Heart left ventricle (tissue), 13 donors: ENCODE measurements around the gene UGT1A10.

Source experiments
- POLR2A ChIP-seq, 2 donors: fragments of 450-650 bp; IDR thresholded peaks; one replicate each; pipeline ENCODE4 v1.6.1; 2017; ENCODE audit warnings: antibody characterized with exemption in 2 of 2, mild to moderate bottlenecking in 2 of 2, moderate library complexity in 2 of 2
- TF ChIP-seq, protein P1 (sequence below), 12 donors: fragments of 200-600 bp; sonication (generic) in 4 of 12; IDR thresholded peaks; one replicate each; pipeline versions ENCODE4 v1.5.0 to v1.8.0; 2018 to 2022; ENCODE audit warnings: antibody characterized with exemption in 12 of 12, mild to moderate bottlenecking in 5 of 12
- donor health status: ischemic (EF 13 %, LVEDD 7.1; RV severe dilation, severe dysfunction).
- donor health status: DM: no; HTN: yes; CAD: no.
- donor health status: DM: no; HTN: no; CAD: no.
- donor health status: ischemic (EF 25% LVEDD 6.9; RV normal size, moderate dysfunction).
- donor health status: ischemic (EF 25% LVEDD 5.7; RV mildly dilated, moderate dysfunction).
- donor health status: ischemic (EF 35%, LVEDD 5.7; RV mildly dilated, moderate dysfunction).
- donor health status: nonischemic (EF 11% LVEDD 7.7; RV severe dilation, severe dysfunction).
- donor health status: DM: yes; HTN: yes; CAD: no.
- donor health status: PGD.
- donor health status: ischemic (EF 29% LVEDD 5.4; RV normal size, mild dysfunction).
- donor health status: nonischemic (EF 23%, LVEDD 6.1; RV moderate dilation, normal function).

DNA sequence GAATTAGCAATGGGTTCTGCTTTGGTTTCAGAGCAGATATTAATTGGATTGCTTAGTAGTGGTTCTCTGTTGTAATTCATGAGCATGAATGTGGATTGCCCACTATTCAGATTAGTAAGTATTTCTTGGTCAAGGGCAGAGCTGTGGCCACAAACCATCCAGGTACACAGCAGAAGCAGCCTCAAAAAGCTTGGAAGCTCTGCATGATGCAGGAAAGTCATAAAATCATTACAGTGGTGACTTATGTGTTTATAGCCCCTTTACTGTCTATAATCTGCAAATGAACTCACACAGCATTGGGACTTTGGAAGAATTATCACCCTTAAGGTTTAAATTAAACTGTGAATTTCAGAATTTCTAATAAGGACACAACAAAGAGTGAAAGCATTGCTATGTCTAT is 121.9 kb downstream of the UGT1A10 start:
- TF ChIP-seq, protein P1, sequence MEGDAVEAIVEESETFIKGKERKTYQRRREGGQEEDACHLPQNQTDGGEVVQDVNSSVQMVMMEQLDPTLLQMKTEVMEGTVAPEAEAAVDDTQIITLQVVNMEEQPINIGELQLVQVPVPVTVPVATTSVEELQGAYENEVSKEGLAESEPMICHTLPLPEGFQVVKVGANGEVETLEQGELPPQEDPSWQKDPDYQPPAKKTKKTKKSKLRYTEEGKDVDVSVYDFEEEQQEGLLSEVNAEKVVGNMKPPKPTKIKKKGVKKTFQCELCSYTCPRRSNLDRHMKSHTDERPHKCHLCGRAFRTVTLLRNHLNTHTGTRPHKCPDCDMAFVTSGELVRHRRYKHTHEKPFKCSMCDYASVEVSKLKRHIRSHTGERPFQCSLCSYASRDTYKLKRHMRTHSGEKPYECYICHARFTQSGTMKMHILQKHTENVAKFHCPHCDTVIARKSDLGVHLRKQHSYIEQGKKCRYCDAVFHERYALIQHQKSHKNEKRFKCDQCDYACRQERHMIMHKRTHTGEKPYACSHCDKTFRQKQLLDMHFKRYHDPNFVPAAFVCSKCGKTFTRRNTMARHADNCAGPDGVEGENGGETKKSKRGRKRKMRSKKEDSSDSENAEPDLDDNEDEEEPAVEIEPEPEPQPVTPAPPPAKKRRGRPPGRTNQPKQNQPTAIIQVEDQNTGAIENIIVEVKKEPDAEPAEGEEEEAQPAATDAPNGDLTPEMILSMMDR (IDR thresholded peaks at IDR 0.05) = no peak
- TF ChIP-seq POLR2A (IDR thresholded peaks at IDR 0.05) = no peak
